H9 (cell line): ENCODE data around the gene CDH6. TPM values are rescaled to one million over a fixed set of nuclear protein-coding genes. Genes with fewer than 3 reads are reported as not detected.

Experiments
- DNase-seq: peaks from one replicate; pipeline ENCODE4 v3.0.0-alpha.2; 2017
- H2AFZ ChIP-seq: one replicate; pipeline ENCODE4 v1.6.1; 2013; ENCODE audit warnings: mild to moderate bottlenecking, low read length, control low read depth, moderate library complexity
- H2AK5ac ChIP-seq: 2 replicates; pipeline ENCODE4 v1.6.1; 2013; ENCODE audit warnings: low read length, control low read depth, mixed read lengths; ENCODE audit not compliant: insufficient read length
- H2BK120ac ChIP-seq: one replicate; pipeline ENCODE4 v1.6.1; 2013; ENCODE audit warnings: low read depth, mild to moderate bottlenecking, low read length, control low read depth, inconsistent platforms; ENCODE audit not compliant: poor library complexity, severe bottlenecking
- H2BK12ac ChIP-seq: 2 replicates; pipeline ENCODE4 v1.6.1; 2013; ENCODE audit warnings: low read length, control low read depth, mixed read lengths, low read depth; ENCODE audit not compliant: insufficient read length
- H2BK15ac ChIP-seq: 2 replicates; pipeline ENCODE4 v1.6.1; 2013; ENCODE audit warnings: low read depth, low read length, control low read depth
- H2BK20ac ChIP-seq: one replicate; pipeline ENCODE4 v1.6.1; 2013; ENCODE audit warnings: low read depth, mild to moderate bottlenecking, low read length, control low read depth, inconsistent platforms; ENCODE audit not compliant: poor library complexity, severe bottlenecking
- H2BK5ac ChIP-seq: 2 replicates; pipeline ENCODE4 v1.6.1; 2013; ENCODE audit warnings: low read length, control low read depth, mixed read lengths; ENCODE audit not compliant: insufficient read length
- H3K14ac ChIP-seq: 2 replicates; pipeline ENCODE4 v1.6.1; 2013; ENCODE audit warnings: low read length, control low read depth; ENCODE audit not compliant: insufficient read depth
- H3K18ac ChIP-seq: 2 replicates; pipeline ENCODE4 v1.6.1; 2013; ENCODE audit warnings: low read depth, mild to moderate bottlenecking, mixed read lengths, low read length, control low read depth; ENCODE audit not compliant: insufficient read length
- H3K23ac ChIP-seq: 2 replicates; pipeline ENCODE4 v1.6.1; 2013; ENCODE audit warnings: low read length, control low read depth, mixed read lengths, low read depth; ENCODE audit not compliant: insufficient read length
- H3K23me2 ChIP-seq: 2 replicates; pipeline ENCODE4 v1.6.1; 2013; ENCODE audit warnings: low read depth, mild to moderate bottlenecking, mixed read lengths, low read length, control low read depth; ENCODE audit not compliant: insufficient read length, poor library complexity, severe bottlenecking
- H3K27ac ChIP-seq: 2 replicates; pipeline ENCODE4 v1.5.1; 2013; ENCODE audit warnings: low read length, control low read depth, mixed read lengths, low read depth; ENCODE audit not compliant: insufficient read length
- H3K27me3 ChIP-seq: 2 replicates; pipeline ENCODE4 v1.6.1; 2013; ENCODE audit warnings: low read length, control low read depth, inconsistent platforms; ENCODE audit not compliant: insufficient read depth
- H3K4ac ChIP-seq: 2 replicates; pipeline ENCODE4 v1.6.1; 2013; ENCODE audit warnings: low read depth, mild to moderate bottlenecking, control low read depth, inconsistent platforms, low read length, moderate library complexity
- H3K4me1 ChIP-seq: 2 replicates; pipeline ENCODE4 v1.6.1; 2013; ENCODE audit warnings: low read length, control low read depth, inconsistent platforms; ENCODE audit not compliant: insufficient read depth
- H3K4me2 ChIP-seq: 2 replicates; pipeline ENCODE4 v1.6.1; 2013; ENCODE audit warnings: low read length, control low read depth, mixed read lengths; ENCODE audit not compliant: insufficient read length, insufficient read depth
- H3K56ac ChIP-seq: 2 replicates; pipeline ENCODE4 v1.6.1; 2013; ENCODE audit warnings: low read depth, mild to moderate bottlenecking, mixed read lengths, low read length, control low read depth; ENCODE audit not compliant: insufficient read length
- H3K79me1 ChIP-seq: 2 replicates; pipeline ENCODE4 v1.6.1; 2013; ENCODE audit warnings: low read depth, mild to moderate bottlenecking, moderate library complexity, low read length, control low read depth, inconsistent platforms; ENCODE audit not compliant: insufficient read depth, poor library complexity, severe bottlenecking
- H3K79me2 ChIP-seq: 2 replicates; pipeline ENCODE4 v1.6.1; 2013; ENCODE audit warnings: low read length, control low read depth, inconsistent platforms; ENCODE audit not compliant: insufficient read depth
- H3K9ac ChIP-seq: 2 replicates; pipeline ENCODE4 v1.6.1; 2013; ENCODE audit warnings: low read length, control low read depth, mixed read lengths; ENCODE audit not compliant: insufficient read length; ENCODE audit errors: extremely low read depth
- H3K9me3 ChIP-seq: one replicate; pipeline ENCODE4 v1.6.1; 2013; ENCODE audit warnings: low read depth, low read length, inconsistent platforms; ENCODE audit not compliant: control insufficient read depth
- H3T11ph ChIP-seq: one replicate; pipeline ENCODE4 v1.6.1; 2013; ENCODE audit warnings: mild to moderate bottlenecking, low read length, control low read depth, inconsistent platforms
- H4K20me1 ChIP-seq: one replicate; pipeline ENCODE4 v1.6.1; 2013; ENCODE audit not compliant: control insufficient read depth, insufficient read length, insufficient read depth
- H4K5ac ChIP-seq: 2 replicates; pipeline ENCODE4 v1.6.1; 2013; ENCODE audit warnings: low read depth, mild to moderate bottlenecking, mixed read lengths, low read length, control low read depth; ENCODE audit not compliant: insufficient read length
- H4K8ac ChIP-seq: replicated peaks from 2 replicates; pipeline ENCODE4 v1.6.1; 2013; ENCODE audit warnings: low read length, control low read depth, mixed read lengths, low read depth; ENCODE audit not compliant: insufficient read length
- H4K91ac ChIP-seq: 2 replicates; pipeline ENCODE4 v1.6.1; 2013; ENCODE audit warnings: low read depth, mild to moderate bottlenecking, moderate library complexity, mixed read lengths, low read length, control low read depth; ENCODE audit not compliant: insufficient read length
- H3K27ac Mint-ChIP-seq, 3 experiments: 2 replicates in 2 of 3; 3 replicates in 1 of 3; pipeline ENCODE4 v1.8.0; 2020 to 2021; ENCODE audit warnings: mixed read lengths in 3 of 3, mild to moderate bottlenecking in 1 of 3, moderate library complexity in 1 of 3
- H3K27me3 Mint-ChIP-seq: 2 replicates; pipeline ENCODE4 v1.8.0; 2021; ENCODE audit warnings: low read depth, mild to moderate bottlenecking, moderate library complexity, mixed read lengths
- H3K36me3 Mint-ChIP-seq, 3 experiments: 2 replicates in 2 of 3; 3 replicates in 1 of 3; pipeline ENCODE4 v1.8.0; 2020 to 2021; ENCODE audit warnings: low read depth in 3 of 3, mixed read lengths in 3 of 3; ENCODE audit not compliant: insufficient read depth in 1 of 3
- H3K4me1 Mint-ChIP-seq, 2 experiments: 2 replicates each; pipeline ENCODE4 v1.8.0; 2020; ENCODE audit warnings: mixed read lengths in 2 of 2
- H3K4me3 Mint-ChIP-seq, 2 experiments: 2 replicates in 1 of 2; 3 replicates in 1 of 2; pipeline ENCODE4 v1.8.0; 2020 to 2021; ENCODE audit warnings: mild to moderate bottlenecking in 2 of 2, mixed read lengths in 2 of 2, moderate library complexity in 1 of 2
- H3K9me3 Mint-ChIP-seq, 2 experiments: 2 replicates in 1 of 2; 3 replicates in 1 of 2; pipeline ENCODE4 v1.8.0; 2020; ENCODE audit warnings: mild to moderate bottlenecking in 2 of 2, mixed read lengths in 2 of 2, moderate library complexity in 1 of 2
- CTCF ChIP-seq: fragments of 200-600 bp; sonication (generic); conservative IDR thresholded peaks from 3 replicates; pipeline ENCODE4 v1.8.0; 2021; ENCODE audit warnings: antibody characterized with exemption, mild to moderate bottlenecking
- WGBS: extraction: QIAGEN DNeasy Blood & Tissue Kit; methylation state at CpG from one replicate; pipeline ENCODE4 v1.1.7; 2013; ENCODE audit warnings: missing lambda C conversion rate, low lambda C conversion rate, mixed read lengths; ENCODE audit not compliant: insufficient read length; ENCODE audit errors: extremely low coverage; 5-methylcytosine and 5-hydroxymethylcytosine counted together
- total RNA-seq: library from RNA; stranded (reverse); gene quantifications from 2 replicates; pipeline ENCODE4 v1.2.1, GENCODE V29; 2021

CDH6 gene
- total RNA-seq, 1 experiment from 2014 or later: 11.7 TPM

- no peaks in the 10 kb centered on the region for H3K23me2 ChIP-seq
- H2BK20ac ChIP-seq: no peak overlapping the region
- no peak overlapping the region for H3T11ph ChIP-seq
- no peak overlapping the region for H2BK5ac ChIP-seq
- DNase-seq: no peak
- H4K20me1 ChIP-seq: no peaks in the 10 kb centered on the region
- no peaks in the 10 kb centered on the region for H3K27me3 ChIP-seq
- no peak overlapping the region for H3K27ac ChIP-seq
- H2BK15ac ChIP-seq: no peak overlapping the region
- Mint-ChIP-seq H3K4me3 (no peak overlapping the region), H3K27ac (no peak overlapping the region), H3K36me3 (no peaks in the 10 kb centered on the region), H3K27me3 (peaks cover 1% of the 10 kb centered on the region; the same call in 1 of the 2 replicates), H3K4me1 (peaks cover 5 to 10% of the 10 kb centered on the region in 2 experiments), H3K9me3 (no peaks in the 10 kb centered on the region)
- no peak overlapping the region for H2AFZ ChIP-seq
- no peak overlapping the region for H3K23ac ChIP-seq
- no peaks in the 10 kb centered on the region for H3K79me2 ChIP-seq
- H3K18ac ChIP-seq: no peak overlapping the region
- no peak overlapping the region for H2AK5ac ChIP-seq
- H2BK120ac ChIP-seq: no peak overlapping the region
- no peaks in the 10 kb centered on the region for H3K9me3 ChIP-seq
- H3K14ac ChIP-seq: no peak overlapping the region
- H3K4me1 ChIP-seq: no peaks in the 10 kb centered on the region
- no peak overlapping the region for H4K91ac ChIP-seq
- no peak overlapping the region for H3K9ac ChIP-seq
- no peak overlapping the region for H4K5ac ChIP-seq
- no peak overlapping the region for H2BK12ac ChIP-seq
- H4K8ac ChIP-seq: no peak overlapping the region
- no peak overlapping the region for H3K56ac ChIP-seq
- no peak overlapping the region for H3K4me2 ChIP-seq
- H3K4ac ChIP-seq: no peak overlapping the region
- no CpG with 5 or more reads among the region's 5 CpGs for WGBS
- H3K79me1 ChIP-seq: no peaks in the 10 kb centered on the region
- peak; percentile 39; the same call in 2 of the 3 replicates for TF ChIP-seq CTCF
Measured at GRCh38 chr5:31237174-31237573, 43.7 kb downstream of the CDH6 start.
